ENCODE data around the gene SIN3B. TPM values are rescaled to one million over a fixed set of nuclear protein-coding genes. Genes with fewer than 3 reads are reported as not detected.
A peak's percentile ranks its signal among the peaks of the same experiment; 100 is the strongest.

Gene SIN3B
- total RNA-seq, 1 donor from 2014 or later: 18.4 TPM

- no peak overlapping the region for H3K4me3 ChIP-seq (ENCODE audit: low read depth, low read length)
- FAIRE-seq (no peak), DNase-seq (ENCODE audit: low read depth) (no peak)
- no peaks in the 10 kb centered on the region for H3K27me3 ChIP-seq (ENCODE audit: control insufficient read depth, insufficient read depth, low read length)
- no peak for TF ChIP-seq CTCF (IDR thresholded peaks at IDR 0.05; ENCODE audit: insufficient read depth, low read length, severe bottlenecking)
- H3K36me3 ChIP-seq (ENCODE audit: control insufficient read depth, insufficient read depth, low read length): no peaks in the 10 kb centered on the region
These were observed 63.9 kb downstream of the SIN3B start for GRCh38 chr19:16892868-16893685.

- no peak for DNase-seq (ENCODE audit: low read depth)
- FAIRE-seq: no peak
- Histone ChIP-seq H3K36me3 (ENCODE audit: control insufficient read depth, insufficient read depth, low read length) (no peaks in the 10 kb centered on the region), H3K4me3 (ENCODE audit: low read depth, low read length) (no peak overlapping the region), H3K27me3 (ENCODE audit: control insufficient read depth, insufficient read depth, low read length) (no peaks in the 10 kb centered on the region)
- no peak for TF ChIP-seq CTCF (IDR thresholded peaks at IDR 0.05; ENCODE audit: insufficient read depth, low read length, severe bottlenecking)
These were observed 64.4 kb downstream of the SIN3B start for GRCh38 chr19:16893686-16893989.

GRCh38 chr19:16894080-16894479 is 64.9 kb downstream of the SIN3B start:
- H3K4me3 ChIP-seq (ENCODE audit: low read depth, low read length): no peak overlapping the region
- no peaks in the 10 kb centered on the region for H3K36me3 ChIP-seq (ENCODE audit: control insufficient read depth, insufficient read depth, low read length)
- TF ChIP-seq CTCF (IDR thresholded peaks at IDR 0.05; ENCODE audit: insufficient read depth, low read length, severe bottlenecking): no peak
- H3K27me3 ChIP-seq (ENCODE audit: control insufficient read depth, insufficient read depth, low read length): no peaks in the 10 kb centered on the region
- FAIRE-seq (no peak), DNase-seq (ENCODE audit: low read depth) (no peak)

- H3K36me3 ChIP-seq (ENCODE audit: control insufficient read depth, insufficient read depth, low read length): no peaks in the 10 kb centered on the region
- no peak for TF ChIP-seq CTCF (IDR thresholded peaks at IDR 0.05; ENCODE audit: insufficient read depth, low read length, severe bottlenecking)
- no peaks in the 10 kb centered on the region for H3K27me3 ChIP-seq (ENCODE audit: control insufficient read depth, insufficient read depth, low read length)
- no peak for FAIRE-seq
- peak overlapping the region; percentile 49 for H3K4me3 ChIP-seq (ENCODE audit: low read depth, low read length)
- DNase-seq (ENCODE audit: low read depth): no peak
These were observed 66.4 kb downstream of the SIN3B start for GRCh38 chr19:16895467-16896145.

GRCh38 chr19:16896146-16897028 is 67.2 kb downstream of the SIN3B start:
- no peak for TF ChIP-seq CTCF (IDR thresholded peaks at IDR 0.05; ENCODE audit: insufficient read depth, low read length, severe bottlenecking)
- Histone ChIP-seq H3K4me3 (ENCODE audit: low read depth, low read length) (peak overlapping the region; percentile 49), H3K36me3 (ENCODE audit: control insufficient read depth, insufficient read depth, low read length) (no peaks in the 10 kb centered on the region), H3K27me3 (ENCODE audit: control insufficient read depth, insufficient read depth, low read length) (no peaks in the 10 kb centered on the region)
- DNase-seq (ENCODE audit: low read depth) (no peak), FAIRE-seq (no peak)

Measured in bronchial epithelial cell (primary cell).